ENCODE measurements around the gene SNRPA. TPM values are rescaled to one million over a fixed set of nuclear protein-coding genes. Genes with fewer than 3 reads are reported as not detected.
A peak's percentile ranks its signal among the peaks of the same experiment; 100 is the strongest.

Gene SNRPA
- total RNA-seq, 2 donors from 2014 or later, result 70.3 to 92.2 TPM

GRCh38 chr19:40742477-40742876 lies 8.5 kb upstream of the SNRPA start:
- no peak for TF ChIP-seq CTCF (IDR thresholded peaks at IDR 0.05)
- TF ChIP-seq POLR2A (IDR thresholded peaks at IDR 0.05), result no peak
- no peak for TF ChIP-seq POLR2AphosphoS5 (IDR thresholded peaks at IDR 0.05)
- Histone ChIP-seq H3K9me3 (no peaks in the 10 kb centered on the region), H3K4me1 (replicated peaks) (no peaks in the 10 kb centered on the region), H3K27ac (no peak overlapping the region), H3K27me3 (replicated peaks; ENCODE audit: insufficient read depth) (no peaks in the 10 kb centered on the region), H3K4me3 (no peak overlapping the region), H3K36me3 (peaks cover 2 to 14% of the 10 kb centered on the region in 2 donors)
- WGBS, result 72% methylated on average over 13 of the region's 17 CpGs
- no peak for DNase-seq (ENCODE audit: low spot score)
- intact Hi-C loops (cut with DNase I), result no loop called here

- DNase-seq (ENCODE audit: low spot score), result no peak
- Histone ChIP-seq H3K27me3 (replicated peaks; ENCODE audit: insufficient read depth) (no peaks in the 10 kb centered on the region), H3K4me1 (replicated peaks) (no peaks in the 10 kb centered on the region), H3K36me3 (peaks cover 0 to 10% of the 10 kb centered on the region in 2 donors), H3K27ac (no peak overlapping the region), H3K9me3 (no peaks in the 10 kb centered on the region), H3K4me3 (no peak overlapping the region)
- intact Hi-C loops (cut with DNase I), result no loop called here
- 86% methylated on average over 12 of the region's 12 CpGs for WGBS
- no peak for TF ChIP-seq POLR2A (IDR thresholded peaks at IDR 0.05)
- no peak for TF ChIP-seq CTCF (IDR thresholded peaks at IDR 0.05)
- TF ChIP-seq POLR2AphosphoS5 (IDR thresholded peaks at IDR 0.05), result no peak
These were observed 8.1 kb upstream of the SNRPA start for GRCh38 chr19:40742886-40743285.

- no peak for DNase-seq (ENCODE audit: low spot score)
- TF ChIP-seq CTCF (IDR thresholded peaks at IDR 0.05) (no peak), POLR2AphosphoS5 (IDR thresholded peaks at IDR 0.05) (no peak), POLR2A (IDR thresholded peaks at IDR 0.05) (no peak)
- Histone ChIP-seq H3K27ac (no peak overlapping the region), H3K36me3 (peaks cover 0 to 10% of the 10 kb centered on the region in 2 donors), H3K27me3 (replicated peaks; ENCODE audit: insufficient read depth) (no peaks in the 10 kb centered on the region), H3K4me3 (no peak overlapping the region), H3K4me1 (replicated peaks) (no peaks in the 10 kb centered on the region), H3K9me3 (no peaks in the 10 kb centered on the region)
- intact Hi-C loops (cut with DNase I), result no loop called here
- WGBS, result 88% methylated on average over 10 of the region's 10 CpGs
These were observed 7.1 kb upstream of the SNRPA start for GRCh38 chr19:40743926-40744325.

- H3K4me3 ChIP-seq, result no peak overlapping the region
- H3K9me3 ChIP-seq, result no peaks in the 10 kb centered on the region
- DNase-seq (ENCODE audit: low spot score), result no peak
- H3K4me1 ChIP-seq (replicated peaks), result no peaks in the 10 kb centered on the region
- TF ChIP-seq CTCF (IDR thresholded peaks at IDR 0.05) (peak in 1 of 4 experiments; percentile 12), POLR2AphosphoS5 (IDR thresholded peaks at IDR 0.05) (no peak), POLR2A (IDR thresholded peaks at IDR 0.05) (no peak)
- no peak overlapping the region for H3K27ac ChIP-seq
- no peaks in the 10 kb centered on the region for H3K27me3 ChIP-seq (replicated peaks; ENCODE audit: insufficient read depth)
- 57% methylated on average over 12 of the region's 17 CpGs for WGBS
- H3K36me3 ChIP-seq, result peaks cover 0 to 2% of the 10 kb centered on the region in 2 donors
- intact Hi-C loops (cut with DNase I), result no loop called here
These were observed 6.2 kb upstream of the SNRPA start for GRCh38 chr19:40744554-40745401.

- WGBS, result 81% methylated on average over 7 of the region's 7 CpGs
- no peak for DNase-seq (ENCODE audit: low spot score)
- TF ChIP-seq POLR2A (IDR thresholded peaks at IDR 0.05), result no peak
- no peak for TF ChIP-seq POLR2AphosphoS5 (IDR thresholded peaks at IDR 0.05)
- TF ChIP-seq CTCF (IDR thresholded peaks at IDR 0.05), result no peak
- H3K9me3 ChIP-seq, result no peaks in the 10 kb centered on the region
- H3K4me1 ChIP-seq (replicated peaks), result no peaks in the 10 kb centered on the region
- H3K27ac ChIP-seq, result no peak overlapping the region
- intact Hi-C loops (cut with DNase I), result no loop called here
- no peaks in the 10 kb centered on the region for H3K27me3 ChIP-seq (replicated peaks; ENCODE audit: insufficient read depth)
- no peaks in the 10 kb centered on the region for H3K36me3 ChIP-seq
- H3K4me3 ChIP-seq, result no peak overlapping the region
These were observed 5.6 kb upstream of the SNRPA start for GRCh38 chr19:40745402-40745780.
